Uterus (tissue), 4 donors: ENCODE results near the gene C10orf95. TPM values are rescaled to one million over a fixed set of nuclear protein-coding genes. Genes with fewer than 3 reads are reported as not detected.

Experiments
- DNase-seq, 2 donors: peaks; one replicate each; pipeline ENCODE4 v3.0.0-alpha.2; 2019 to 2020
- H3K27ac ChIP-seq, 2 donors: fragments of 200-600 bp; sonication (generic); 1 replicate in 1 of 2; 2 replicates in 1 of 2; pipeline ENCODE4 v1.5.1; 2016 to 2018
- H3K27me3 ChIP-seq, 2 donors: fragments of 200-600 bp; sonication (generic); one replicate each; pipeline ENCODE4 v1.5.1; 2018 to 2019; ENCODE audit warnings: control low read depth in 1 of 2
- H3K36me3 ChIP-seq, 2 donors: fragments of 200-600 bp; sonication (generic); one replicate each; pipeline ENCODE4 v1.5.1; 2019; ENCODE audit warnings: control low read depth in 1 of 2
- H3K4me1 ChIP-seq, 2 donors: fragments of 200-600 bp; sonication (generic); one replicate each; pipeline ENCODE4 v1.5.1; 2018 to 2019; ENCODE audit warnings: control low read depth in 1 of 2
- H3K4me3 ChIP-seq, 2 donors: fragments of 200-600 bp; sonication (generic); 1 replicate in 1 of 2; 2 replicates in 1 of 2; pipeline ENCODE4 v1.5.1; 2018 to 2019; ENCODE audit warnings: mild to moderate bottlenecking in 1 of 2
- H3K9me3 ChIP-seq, 2 donors: fragments of 200-600 bp; sonication (generic); one replicate each; pipeline ENCODE4 v1.5.1; 2019; ENCODE audit warnings: control low read depth in 1 of 2
- CTCF ChIP-seq, 4 experiments: fragments of 200-600 bp in 2 of 4; fragments of 450-650 bp in 2 of 4; sonication (generic) in 2 of 4; IDR thresholded peaks; one replicate each; pipeline ENCODE4 v1.5.1; 2016 to 2019; ENCODE audit warnings: antibody characterized with exemption in 4 of 4, mild to moderate bottlenecking in 2 of 4, moderate library complexity in 1 of 4
- POLR2A ChIP-seq, 2 donors: fragments of 450-650 bp; IDR thresholded peaks; one replicate each; pipeline ENCODE4 v1.6.1; 2016; ENCODE audit warnings: antibody characterized with exemption in 2 of 2, mild to moderate bottlenecking in 1 of 2, moderate library complexity in 1 of 2
- intact Hi-C: fragments of 100-400 bp; cut with DNase I; formaldehyde crosslinking; loops from one replicate; pipeline ENCODE4 v1.15.1; 2023; ENCODE audit warnings: low total_unique reads
- total RNA-seq, 4 donors: library from RNA; depleted of rRNA in 3 of 4; stranded (reverse); fragments of >200 nt in 3 of 4; gene quantifications; one replicate each; pipeline versions ENCODE4 v1.1.0 to v1.2.4, GENCODE V29; 2014 to 2023
- donor health status: DM: yes; HTN: yes; CAD: no.

Gene C10orf95
- total RNA-seq, 4 donors from 2014 or later: 0.21 TPM; not detected in 3

- DNase-seq: peak in 1 of 2 donors; percentile 11
- Histone ChIP-seq H3K27ac (peak overlapping the region; percentile 87 to 91), H3K4me3 (peak overlapping the region; percentile 38 to 46), H3K4me1 (peaks cover 0 to 4% of the 10 kb centered on the region in 2 donors), H3K27me3 (peaks cover 0 to 2% of the 10 kb centered on the region in 2 donors), H3K9me3 (no peaks in the 10 kb centered on the region), H3K36me3 (no peaks in the 10 kb centered on the region)
- intact Hi-C loops: no loop called here
- TF ChIP-seq CTCF (IDR thresholded peaks at IDR 0.05): no peak
- TF ChIP-seq POLR2A (IDR thresholded peaks at IDR 0.05): no peak
These were observed 41.5 kb downstream of the C10orf95 start for GRCh38 chr10:102409604-102410428.

- no peak for TF ChIP-seq CTCF (IDR thresholded peaks at IDR 0.05)
- TF ChIP-seq POLR2A (IDR thresholded peaks at IDR 0.05): peak in 1 of 2 donors; percentile 66
- intact Hi-C loops: no loop called here
- Histone ChIP-seq H3K4me3 (peak overlapping the region; percentile 33 to 46), H3K9me3 (no peaks in the 10 kb centered on the region), H3K36me3 (no peaks in the 10 kb centered on the region), H3K27me3 (no peaks in the 10 kb centered on the region), H3K27ac (peak overlapping the region; percentile 87 to 91), H3K4me1 (peaks cover 0 to 4% of the 10 kb centered on the region in 2 donors)
- peak; percentile 78 to 84 for DNase-seq
These were observed 42.4 kb downstream of the C10orf95 start for GRCh38 chr10:102408728-102409603.

GRCh38 chr10:102408131-102408727, 43.1 kb downstream of the C10orf95 start:
- no peak for TF ChIP-seq CTCF (IDR thresholded peaks at IDR 0.05)
- peak in 1 of 2 donors; percentile 50 for TF ChIP-seq POLR2A (IDR thresholded peaks at IDR 0.05)
- Histone ChIP-seq H3K4me1 (peaks cover 0 to 4% of the 10 kb centered on the region in 2 donors), H3K27ac (peak overlapping the region; percentile 87 to 91), H3K4me3 (peak overlapping the region; percentile 33 to 46), H3K27me3 (no peaks in the 10 kb centered on the region), H3K9me3 (no peaks in the 10 kb centered on the region), H3K36me3 (no peaks in the 10 kb centered on the region)
- intact Hi-C loops: no loop called here
- DNase-seq: peak in 1 of 2 donors; percentile 79

- no peaks in the 10 kb centered on the region for H3K36me3 ChIP-seq
- no peaks in the 10 kb centered on the region for H3K27me3 ChIP-seq
- peak overlapping the region; percentile 87 to 91 for H3K27ac ChIP-seq
- no peak for DNase-seq
- H3K4me1 ChIP-seq: peaks cover 0 to 4% of the 10 kb centered on the region in 2 donors
- intact Hi-C loops: no loop called here
- no peaks in the 10 kb centered on the region for H3K9me3 ChIP-seq
- H3K4me3 ChIP-seq: peak overlapping the region in 1 of 2 donors; percentile 4
- TF ChIP-seq POLR2A (IDR thresholded peaks at IDR 0.05) (no peak), CTCF (IDR thresholded peaks at IDR 0.05) (no peak)
These were observed 43.8 kb downstream of the C10orf95 start for GRCh38 chr10:102407425-102408130.
